Stimulated activated CD8-positive, alpha-beta memory T cell treated with anti-CD3 and anti-CD28 coated beads, Interleukin-15, amount 100 ng/mL, for 48 hours (primary cell): Measurements from ENCODE around the gene SLC4A4.

Experiments
- DNase-seq, 2 donors: peaks; one replicate each; pipeline ENCODE4 v3.0.0-alpha.2; 2020; ENCODE audit warnings: low read depth in 2 of 2

The SLC4A4 gene

GRCh38 chr4:71599578-71599977 is 260.8 kb downstream of the SLC4A4 start:
- no peak for DNase-seq

GRCh38 chr4:71602289-71602900 is 263.6 kb downstream of the SLC4A4 start:
- DNase-seq, result no peak

GRCh38 chr4:71604785-71605184 is 266.0 kb downstream of the SLC4A4 start:
- DNase-seq, result no peak

- no peak for DNase-seq
Measured at GRCh38 chr4:71607109-71607508, 268.3 kb downstream of the SLC4A4 start.

- DNase-seq, result no peak
Measured at GRCh38 chr4:71607780-71608677, 269.2 kb downstream of the SLC4A4 start.

GRCh38 chr4:71608678-71609071 is 269.9 kb downstream of the SLC4A4 start:
- no peak for DNase-seq

GRCh38 chr4:71609167-71609566 is 270.3 kb downstream of the SLC4A4 start:
- DNase-seq, result no peak

- DNase-seq, result no peak
Measured at GRCh38 chr4:71609651-71610050, 270.8 kb downstream of the SLC4A4 start.

GRCh38 chr4:71614621-71615020 is 275.8 kb downstream of the SLC4A4 start:
- no peak for DNase-seq

- no peak for DNase-seq
Measured at GRCh38 chr4:71616168-71616811, 277.5 kb downstream of the SLC4A4 start.
